Muscle layer of duodenum (tissue), 2 donors: Measurements from ENCODE around the gene DPP6.

ENCODE experiments used
- H3K27ac ChIP-seq: one replicate; pipeline ENCODE4 v1.7.0; 2013; ENCODE audit warnings: mild to moderate bottlenecking, low read length
- H3K27me3 ChIP-seq: one replicate; pipeline ENCODE4 v1.7.0; 2013; ENCODE audit warnings: low read depth, mild to moderate bottlenecking, control low read depth, low read length
- H3K36me3 ChIP-seq, 2 donors: one replicate each; pipeline ENCODE4 v1.7.0; 2013; ENCODE audit warnings: low read length in 2 of 2, control low read depth in 1 of 2, mild to moderate bottlenecking in 1 of 2; ENCODE audit not compliant: insufficient read depth in 2 of 2, control insufficient read depth in 1 of 2
- H3K4me1 ChIP-seq, 2 donors: one replicate each; pipeline ENCODE4 v1.7.0; 2013; ENCODE audit warnings: low read length in 2 of 2, mild to moderate bottlenecking in 2 of 2, control low read depth in 1 of 2, moderate library complexity in 1 of 2; ENCODE audit not compliant: insufficient read depth in 2 of 2, control insufficient read depth in 1 of 2
- H3K4me3 ChIP-seq, 2 donors: one replicate each; pipeline ENCODE4 v1.7.0; 2013; ENCODE audit warnings: low read length in 2 of 2, low read depth in 1 of 2, mild to moderate bottlenecking in 1 of 2
- H3K9me3 ChIP-seq, 2 donors: one replicate each; pipeline ENCODE4 v1.7.0; 2013; ENCODE audit warnings: low read length in 2 of 2, control low read depth in 1 of 2, mild to moderate bottlenecking in 1 of 2; ENCODE audit not compliant: control insufficient read depth in 1 of 2
- donor health status: healthy.

DPP6 gene

DNA sequence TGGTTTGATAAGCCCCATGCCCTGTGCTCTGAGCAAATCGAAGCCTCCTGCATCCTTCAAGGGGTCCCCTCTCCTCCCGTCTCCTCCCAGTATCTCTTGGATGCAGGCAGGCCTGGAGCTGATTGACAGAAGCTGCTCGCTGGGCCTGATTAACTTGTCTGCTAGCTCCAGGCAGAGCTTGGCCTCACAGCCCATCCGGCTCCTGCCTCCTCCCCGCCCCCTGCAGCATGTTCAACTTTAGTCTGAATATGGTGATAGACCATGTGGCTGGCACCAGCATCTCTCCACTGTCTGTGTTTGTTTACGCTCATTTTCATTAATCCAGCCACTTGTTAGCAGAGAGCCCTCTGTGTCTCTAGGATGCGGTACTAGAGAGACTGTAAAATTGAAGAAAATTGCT lies 432.2 kb downstream of the DPP6 start:
- H3K4me3 ChIP-seq = no peak overlapping the region
- no peaks in the 10 kb centered on the region for H3K9me3 ChIP-seq
- H3K4me1 ChIP-seq = no peaks in the 10 kb centered on the region
- no peak overlapping the region for H3K27ac ChIP-seq
- no peaks in the 10 kb centered on the region for H3K27me3 ChIP-seq
- H3K36me3 ChIP-seq = no peaks in the 10 kb centered on the region

DNA sequence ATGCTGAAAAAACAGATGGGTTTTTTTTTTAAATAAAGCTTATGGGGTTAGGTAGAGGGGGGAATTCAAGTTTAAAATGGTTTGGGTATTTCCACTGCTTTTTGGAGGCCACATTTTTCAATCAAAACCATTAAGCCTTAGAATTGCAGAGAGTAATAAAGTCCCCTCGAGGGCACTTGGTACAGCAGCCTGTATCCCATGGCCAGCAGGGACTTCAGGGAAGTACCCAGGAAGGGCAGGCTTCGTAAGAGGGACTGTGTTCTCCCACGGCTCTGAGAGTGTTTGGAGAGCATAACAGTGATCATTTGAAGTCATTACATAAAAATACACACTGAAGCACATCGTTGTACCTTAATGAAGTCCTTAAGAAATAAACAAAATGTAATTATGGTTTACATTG lies 432.7 kb downstream of the DPP6 start:
- H3K4me3 ChIP-seq = no peak overlapping the region
- no peaks in the 10 kb centered on the region for H3K36me3 ChIP-seq
- H3K27ac ChIP-seq = no peak overlapping the region
- no peaks in the 10 kb centered on the region for H3K9me3 ChIP-seq
- H3K4me1 ChIP-seq = no peaks in the 10 kb centered on the region
- no peaks in the 10 kb centered on the region for H3K27me3 ChIP-seq

DNA sequence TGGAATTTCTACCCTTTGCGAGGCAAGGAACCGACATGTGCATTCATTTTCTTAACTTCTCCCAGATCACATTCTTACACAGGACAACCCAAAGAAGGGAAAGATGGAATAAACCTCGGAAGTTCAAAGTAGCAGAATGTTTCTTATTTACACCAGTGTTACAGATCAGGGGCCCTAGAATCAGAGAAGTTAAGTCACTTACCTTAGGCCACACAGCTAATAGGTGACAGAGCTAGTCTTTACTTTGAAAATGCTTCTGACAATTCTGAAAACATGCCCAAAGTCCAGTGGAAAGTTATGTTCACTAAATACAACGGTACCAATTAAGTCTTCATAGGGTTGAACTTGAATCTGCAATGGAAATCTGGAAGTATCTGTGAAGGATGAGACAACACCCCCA lies 437.7 kb downstream of the DPP6 start:
- Histone ChIP-seq H3K27me3 (no peaks in the 10 kb centered on the region), H3K9me3 (no peaks in the 10 kb centered on the region), H3K4me3 (no peak overlapping the region), H3K36me3 (no peaks in the 10 kb centered on the region), H3K27ac (no peak overlapping the region), H3K4me1 (no peaks in the 10 kb centered on the region)

DNA sequence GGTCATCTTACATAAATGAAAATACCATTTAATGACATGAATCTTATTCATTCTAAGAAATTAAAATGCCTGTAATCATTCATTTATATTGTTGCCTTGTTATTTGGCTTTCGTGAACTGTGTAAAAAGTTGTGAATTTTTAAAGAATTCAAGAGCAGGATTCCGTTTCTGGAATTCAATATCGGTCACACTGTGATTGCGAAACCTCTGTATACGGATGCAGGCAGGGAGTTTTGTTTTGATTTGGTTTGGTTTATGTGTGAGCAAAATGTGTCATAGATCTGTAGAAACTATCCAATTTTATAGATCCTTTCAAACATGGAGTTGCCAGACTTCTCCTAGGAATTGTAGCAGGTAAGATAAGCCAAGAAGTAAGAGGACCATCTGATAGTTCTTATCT lies 441.4 kb downstream of the DPP6 start:
- H3K4me1 ChIP-seq = no peaks in the 10 kb centered on the region
- H3K4me3 ChIP-seq = no peak overlapping the region
- no peaks in the 10 kb centered on the region for H3K36me3 ChIP-seq
- H3K27ac ChIP-seq = no peak overlapping the region
- H3K9me3 ChIP-seq = no peaks in the 10 kb centered on the region
- no peaks in the 10 kb centered on the region for H3K27me3 ChIP-seq

DNA sequence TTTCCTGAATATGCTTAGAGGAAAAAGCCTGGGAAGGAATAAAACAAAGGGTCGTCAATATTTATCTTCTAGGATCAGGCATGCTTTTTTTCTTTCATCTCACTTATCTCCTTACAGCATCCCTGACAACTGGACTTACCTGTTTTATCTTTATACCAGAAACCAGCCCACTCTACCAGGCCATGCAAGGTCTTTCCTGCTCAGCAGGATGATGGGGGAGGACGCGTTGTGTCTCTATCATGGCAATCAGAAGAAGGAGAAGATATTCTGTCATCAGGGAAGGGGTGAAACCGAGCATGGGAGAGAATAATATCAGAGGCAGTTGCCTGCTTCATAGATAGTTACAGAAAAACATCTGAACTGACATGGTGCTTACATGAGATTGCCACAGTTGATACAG lies 445.6 kb downstream of the DPP6 start:
- Histone ChIP-seq H3K27me3 (no peaks in the 10 kb centered on the region), H3K36me3 (no peaks in the 10 kb centered on the region), H3K4me3 (no peak overlapping the region), H3K9me3 (no peaks in the 10 kb centered on the region), H3K4me1 (no peaks in the 10 kb centered on the region), H3K27ac (no peak overlapping the region)

DNA sequence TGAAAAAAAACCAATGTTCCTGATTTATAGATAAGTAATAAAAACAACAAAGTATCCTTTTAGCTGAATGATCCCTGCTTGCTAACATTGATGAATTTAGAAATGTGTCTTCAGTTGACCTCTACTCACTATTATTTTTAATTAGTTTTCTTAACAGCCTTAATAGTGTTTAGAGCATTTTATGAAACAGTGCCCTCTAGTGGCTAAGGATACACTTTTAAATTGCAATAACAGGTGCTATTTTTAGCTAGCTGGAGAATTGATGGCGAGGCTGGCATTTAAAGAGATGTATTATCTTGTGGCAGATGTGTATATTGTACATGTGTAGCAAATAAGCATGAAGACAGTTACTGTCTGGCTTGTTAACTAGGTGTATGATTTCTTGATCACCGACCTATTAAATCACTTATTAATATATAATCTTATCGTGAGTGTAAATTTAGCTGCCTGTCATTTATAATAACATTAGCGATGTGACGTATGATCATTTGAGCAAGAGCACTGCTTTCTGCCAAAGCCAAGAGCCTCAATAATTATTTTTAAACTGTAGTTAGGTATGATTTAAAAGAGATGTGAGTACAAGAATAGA lies 451.9 kb downstream of the DPP6 start:
- H3K36me3 ChIP-seq = no peaks in the 10 kb centered on the region
- no peaks in the 10 kb centered on the region for H3K27me3 ChIP-seq
- no peaks in the 10 kb centered on the region for H3K9me3 ChIP-seq
- H3K4me1 ChIP-seq = no peaks in the 10 kb centered on the region
- no peak overlapping the region for H3K27ac ChIP-seq
- H3K4me3 ChIP-seq = no peak overlapping the region

DNA sequence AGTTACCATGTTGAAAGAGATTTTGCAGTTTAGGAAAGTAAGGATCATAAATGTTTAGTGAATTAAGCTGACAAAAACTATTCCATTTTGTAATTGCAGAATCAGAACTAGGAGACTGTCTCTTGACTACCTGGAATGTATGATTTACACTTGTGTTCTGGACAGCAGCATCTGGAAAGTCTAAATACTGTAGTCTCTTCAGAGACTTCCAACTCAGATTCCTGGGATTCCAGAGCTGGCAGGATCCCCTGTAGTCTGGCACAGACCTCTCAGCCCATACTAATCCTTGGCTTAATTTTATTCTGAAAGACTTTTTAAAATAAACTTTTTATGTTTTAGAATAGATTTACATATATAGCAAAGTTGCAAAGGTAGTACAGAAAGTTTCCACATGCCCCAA lies 452.7 kb downstream of the DPP6 start:
- Histone ChIP-seq H3K4me1 (no peaks in the 10 kb centered on the region), H3K36me3 (no peaks in the 10 kb centered on the region), H3K27me3 (no peaks in the 10 kb centered on the region), H3K4me3 (no peak overlapping the region), H3K27ac (no peak overlapping the region), H3K9me3 (no peaks in the 10 kb centered on the region)

DNA sequence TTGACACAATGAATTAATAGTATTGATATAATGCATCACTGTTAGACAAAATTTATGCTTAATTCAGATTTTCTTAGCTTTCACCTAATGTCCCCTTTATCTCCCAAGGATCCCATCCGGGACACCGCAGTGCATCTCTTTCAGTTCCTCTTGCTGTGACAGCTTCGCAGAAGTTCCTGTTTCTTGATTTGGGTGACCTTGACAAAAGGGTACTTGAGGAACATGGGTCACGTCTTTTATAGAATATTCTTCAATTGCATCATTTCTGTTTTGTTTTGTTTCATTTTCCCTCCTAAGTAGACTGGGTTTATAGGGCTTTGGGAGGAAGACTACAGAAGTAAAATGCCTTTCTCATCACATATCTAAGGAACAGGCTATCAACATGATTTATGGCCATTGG lies 453.2 kb downstream of the DPP6 start:
- no peaks in the 10 kb centered on the region for H3K27me3 ChIP-seq
- H3K4me1 ChIP-seq = no peaks in the 10 kb centered on the region
- H3K36me3 ChIP-seq = no peaks in the 10 kb centered on the region

DNA sequence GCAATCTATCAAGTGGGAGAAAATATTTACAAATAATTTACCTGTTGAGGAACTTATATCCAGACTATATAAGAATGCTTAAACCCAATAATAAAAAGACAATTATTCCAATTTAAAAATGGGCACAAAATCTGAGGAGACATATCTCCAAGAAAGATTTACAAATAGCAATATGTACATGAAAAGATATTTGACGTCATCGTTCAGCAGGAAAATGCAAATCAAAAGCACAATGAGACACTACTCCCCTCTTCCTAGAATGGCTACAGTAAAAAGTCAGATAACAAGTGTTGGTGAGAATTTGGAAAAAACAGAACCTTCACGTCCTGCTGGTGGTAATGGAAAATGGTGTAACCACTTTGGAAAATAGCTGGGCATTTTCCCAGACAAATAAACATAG lies 457.0 kb downstream of the DPP6 start:
- Histone ChIP-seq H3K9me3 (no peaks in the 10 kb centered on the region), H3K4me1 (no peaks in the 10 kb centered on the region), H3K4me3 (no peak overlapping the region), H3K27ac (no peak overlapping the region), H3K36me3 (no peaks in the 10 kb centered on the region), H3K27me3 (no peaks in the 10 kb centered on the region)

More for the DNA sequence above, 453.2 kb downstream of the DPP6 start:
- Histone ChIP-seq H3K4me3 (no peak overlapping the region), H3K27ac (no peak overlapping the region), H3K9me3 (no peaks in the 10 kb centered on the region)

DNA sequence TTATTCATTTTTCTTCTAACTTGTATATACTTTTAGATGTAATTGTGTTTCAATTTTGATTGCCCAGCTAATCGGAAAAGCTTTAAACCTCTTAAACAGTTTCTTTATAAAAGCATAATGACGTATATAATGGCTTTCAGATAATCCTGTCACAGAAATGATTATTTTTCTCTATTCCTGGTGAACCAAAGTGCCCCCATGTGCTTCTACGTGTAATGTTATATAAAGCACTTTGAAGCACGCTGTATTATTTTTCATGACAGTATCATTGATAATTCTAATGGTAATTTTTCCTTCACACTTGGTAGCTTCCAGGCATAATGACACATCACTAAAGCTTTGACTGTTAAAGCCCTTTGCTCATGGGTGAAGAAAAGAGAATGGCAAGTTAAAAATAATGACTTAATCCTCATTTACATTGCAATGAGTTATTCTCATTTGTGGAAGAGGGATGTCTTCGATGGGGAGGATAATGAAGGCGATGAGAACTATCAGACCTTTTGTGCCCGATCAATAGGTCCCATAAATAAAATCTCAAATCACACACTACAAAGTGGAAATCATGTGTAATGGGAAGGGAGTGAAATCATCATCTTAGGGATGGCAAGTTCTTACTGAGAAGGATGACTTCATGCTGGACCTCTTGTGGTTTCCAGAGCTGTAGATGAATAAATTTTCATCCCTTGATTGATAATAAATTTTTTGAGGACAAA lies 460.1 kb downstream of the DPP6 start:
- Histone ChIP-seq H3K27me3 (no peaks in the 10 kb centered on the region), H3K27ac (no peak overlapping the region), H3K4me3 (no peak overlapping the region), H3K9me3 (no peaks in the 10 kb centered on the region), H3K36me3 (no peaks in the 10 kb centered on the region), H3K4me1 (no peaks in the 10 kb centered on the region)

DNA sequence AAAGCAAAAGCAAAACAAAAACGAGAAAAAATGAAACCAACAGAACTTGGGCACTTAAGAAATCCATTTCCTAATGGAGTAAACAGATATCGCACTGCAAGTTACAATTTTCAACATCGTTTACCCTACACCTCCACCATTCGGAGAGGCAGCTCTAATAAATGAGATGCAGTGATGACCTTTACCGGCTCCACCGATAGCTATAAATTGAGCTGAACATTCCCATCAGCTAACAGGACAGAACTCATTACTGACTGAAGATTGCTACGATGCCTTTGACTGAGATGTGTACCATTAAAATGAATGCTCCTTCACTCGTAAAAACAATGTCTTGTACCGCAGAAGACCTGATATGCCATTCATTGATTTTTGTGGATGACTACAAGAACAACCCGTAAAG lies 465.6 kb downstream of the DPP6 start:
- Histone ChIP-seq H3K36me3 (no peaks in the 10 kb centered on the region), H3K4me1 (no peaks in the 10 kb centered on the region), H3K27me3 (no peaks in the 10 kb centered on the region), H3K4me3 (no peak overlapping the region), H3K27ac (no peak overlapping the region), H3K9me3 (no peaks in the 10 kb centered on the region)

DNA sequence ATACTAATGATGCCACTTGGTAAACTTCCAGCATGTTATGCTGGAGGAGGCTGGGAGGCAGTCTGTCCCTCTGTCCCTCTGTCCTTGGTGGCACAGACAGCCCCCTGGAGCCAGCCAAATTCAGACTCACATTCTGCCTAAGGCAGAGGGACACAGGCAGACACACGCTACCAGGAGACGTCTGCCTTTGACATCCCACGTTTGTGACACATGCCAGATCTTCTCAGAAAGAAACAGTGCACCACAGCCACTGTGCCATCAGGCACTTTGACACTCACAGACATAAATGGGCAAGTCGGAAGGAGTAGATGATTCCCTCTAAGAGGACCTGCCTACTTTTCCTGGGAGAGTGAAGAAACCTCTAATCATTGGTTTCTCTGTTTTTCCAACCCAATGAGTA lies 467.0 kb downstream of the DPP6 start:
- no peaks in the 10 kb centered on the region for H3K4me1 ChIP-seq
- H3K27me3 ChIP-seq = no peaks in the 10 kb centered on the region
- H3K36me3 ChIP-seq = no peaks in the 10 kb centered on the region
- H3K27ac ChIP-seq = no peak overlapping the region
- no peak overlapping the region for H3K4me3 ChIP-seq
- no peaks in the 10 kb centered on the region for H3K9me3 ChIP-seq
